Erythroblast (primary cell): ENCODE data around the gene ELAPOR2.

ENCODE experiments used
- GATA1 ChIP-seq: IDR thresholded peaks from 2 replicates; pipeline ENCODE4 v1.6.1; 2011; ENCODE audit warnings: low read depth, mild to moderate bottlenecking, control low read depth, low read length, moderate library complexity
- POLR2A ChIP-seq: IDR thresholded peaks from 2 replicates; pipeline ENCODE4 v1.6.1; 2011; ENCODE audit warnings: mild to moderate bottlenecking, low read length

- TF ChIP-seq POLR2A (no peak), GATA1 (no peak)
These were observed 23.2 kb upstream of the ELAPOR2 start for GRCh38 chr7:87082675-87083074.
